Panc1 (cell line): Measurements from ENCODE around the gene NIPAL3.

ENCODE experiments used
- POLR2AphosphoS5 ChIP-seq: IDR thresholded peaks from 2 replicates; pipeline ENCODE4 v1.6.1; 2012; ENCODE audit warnings: mild to moderate bottlenecking, low read depth, low read length, moderate library complexity
- TF ChIP-seq, protein P1 (sequence below): fragments of 450-650 bp; IDR thresholded peaks from 2 replicates; pipeline ENCODE4 v1.5.1; 2017; ENCODE audit warnings: mild to moderate bottlenecking

DNA sequence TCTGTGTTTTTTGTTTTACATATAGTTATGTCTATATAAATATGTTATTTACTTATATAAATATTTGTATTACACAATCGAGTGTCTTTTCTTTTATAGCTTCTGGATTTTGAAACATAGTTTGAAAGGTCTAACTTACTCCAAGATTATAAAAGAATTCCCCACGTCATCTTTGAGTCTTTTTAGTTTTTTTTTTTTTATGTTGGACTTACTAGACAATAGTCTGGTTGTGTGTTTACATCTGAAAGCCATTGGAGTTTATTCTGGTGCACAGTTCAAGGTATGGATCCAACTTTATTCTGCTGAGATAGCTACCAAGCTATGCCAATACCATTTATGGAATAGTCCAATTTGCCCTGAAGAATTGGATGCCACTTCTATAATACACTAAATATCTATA, 61.0 kb downstream of the NIPAL3 start:
- TF ChIP-seq POLR2AphosphoS5, result no peak
- TF ChIP-seq, protein P1, sequence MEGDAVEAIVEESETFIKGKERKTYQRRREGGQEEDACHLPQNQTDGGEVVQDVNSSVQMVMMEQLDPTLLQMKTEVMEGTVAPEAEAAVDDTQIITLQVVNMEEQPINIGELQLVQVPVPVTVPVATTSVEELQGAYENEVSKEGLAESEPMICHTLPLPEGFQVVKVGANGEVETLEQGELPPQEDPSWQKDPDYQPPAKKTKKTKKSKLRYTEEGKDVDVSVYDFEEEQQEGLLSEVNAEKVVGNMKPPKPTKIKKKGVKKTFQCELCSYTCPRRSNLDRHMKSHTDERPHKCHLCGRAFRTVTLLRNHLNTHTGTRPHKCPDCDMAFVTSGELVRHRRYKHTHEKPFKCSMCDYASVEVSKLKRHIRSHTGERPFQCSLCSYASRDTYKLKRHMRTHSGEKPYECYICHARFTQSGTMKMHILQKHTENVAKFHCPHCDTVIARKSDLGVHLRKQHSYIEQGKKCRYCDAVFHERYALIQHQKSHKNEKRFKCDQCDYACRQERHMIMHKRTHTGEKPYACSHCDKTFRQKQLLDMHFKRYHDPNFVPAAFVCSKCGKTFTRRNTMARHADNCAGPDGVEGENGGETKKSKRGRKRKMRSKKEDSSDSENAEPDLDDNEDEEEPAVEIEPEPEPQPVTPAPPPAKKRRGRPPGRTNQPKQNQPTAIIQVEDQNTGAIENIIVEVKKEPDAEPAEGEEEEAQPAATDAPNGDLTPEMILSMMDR, result no peak
